Measurements from ENCODE around the gene OR11A1.

The OR11A1 gene

GRCh38 chr6:29456971-29457370 is at the start of gene OR11A1, which contains the start of gene OR2H1:
OR11A1 (minus strand) TSS chr6:29457071; CDS start chr6:29427641, 29,430 bp downstream.
OR2H1 (plus strand) TSS chr6:29457155; CDS start chr6:29461770, 4,615 bp downstream.
- no peak for DNase-seq (ENCODE audit: low read depth in 4 of 4, low spot score in 1 of 4)

GRCh38 chr6:29506446-29507067 is 49.7 kb upstream of the OR11A1 start:
- DNase-seq (ENCODE audit: low read depth in 4 of 4, low spot score in 1 of 4) = no peak

- no peak for DNase-seq (ENCODE audit: low read depth in 4 of 4, low spot score in 1 of 4)
These were observed 48.9 kb upstream of the OR11A1 start for GRCh38 chr6:29505808-29506207.

- no peak for DNase-seq (ENCODE audit: low read depth in 4 of 4, low spot score in 1 of 4)
These were observed 48.1 kb upstream of the OR11A1 start for GRCh38 chr6:29504961-29505360.

- no peak for DNase-seq (ENCODE audit: low read depth in 4 of 4, low spot score in 1 of 4)
These were observed 45.7 kb upstream of the OR11A1 start for GRCh38 chr6:29502597-29502996.

GRCh38 chr6:29502181-29502580 is 45.3 kb upstream of the OR11A1 start:
- no peak for DNase-seq (ENCODE audit: low read depth in 4 of 4, low spot score in 1 of 4)

- DNase-seq (ENCODE audit: low read depth in 4 of 4, low spot score in 1 of 4) = no peak
These were observed 44.2 kb upstream of the OR11A1 start for GRCh38 chr6:29501106-29501505.

GRCh38 chr6:29500594-29500993 is 43.7 kb upstream of the OR11A1 start:
- no peak for DNase-seq (ENCODE audit: low read depth in 4 of 4, low spot score in 1 of 4)

- no peak for DNase-seq (ENCODE audit: low read depth in 4 of 4, low spot score in 1 of 4)
These were observed 42.8 kb upstream of the OR11A1 start for GRCh38 chr6:29499704-29500103.

GRCh38 chr6:29496961-29497360 is 40.1 kb upstream of the OR11A1 start:
- DNase-seq (ENCODE audit: low read depth in 4 of 4, low spot score in 1 of 4) = no peak

- no peak for DNase-seq (ENCODE audit: low read depth in 4 of 4, low spot score in 1 of 4)
These were observed 38.7 kb upstream of the OR11A1 start for GRCh38 chr6:29495571-29495970.

GRCh38 chr6:29494131-29494530 is 37.3 kb upstream of the OR11A1 start:
- no peak for DNase-seq (ENCODE audit: low read depth in 4 of 4, low spot score in 1 of 4)

GRCh38 chr6:29493261-29493660 is 36.4 kb upstream of the OR11A1 start:
- no peak for DNase-seq (ENCODE audit: low read depth in 4 of 4, low spot score in 1 of 4)

- no peak for DNase-seq (ENCODE audit: low read depth in 4 of 4, low spot score in 1 of 4)
These were observed 34.7 kb upstream of the OR11A1 start for GRCh38 chr6:29491574-29491973.

GRCh38 chr6:29490552-29490951 is 33.7 kb upstream of the OR11A1 start:
- no peak for DNase-seq (ENCODE audit: low read depth in 4 of 4, low spot score in 1 of 4)

- no peak for DNase-seq (ENCODE audit: low read depth in 4 of 4, low spot score in 1 of 4)
These were observed 33.2 kb upstream of the OR11A1 start for GRCh38 chr6:29490055-29490454.

- no peak for DNase-seq (ENCODE audit: low read depth in 4 of 4, low spot score in 1 of 4)
These were observed 32.4 kb upstream of the OR11A1 start for GRCh38 chr6:29489286-29489685.

- no peak for DNase-seq (ENCODE audit: low read depth in 4 of 4, low spot score in 1 of 4)
These were observed 32.0 kb upstream of the OR11A1 start for GRCh38 chr6:29488874-29489273.

- no peak for DNase-seq (ENCODE audit: low read depth in 4 of 4, low spot score in 1 of 4)
These were observed 30.8 kb upstream of the OR11A1 start, which contains the start of gene MAS1L for GRCh38 chr6:29487660-29488059. MAS1L (minus strand) TSS chr6:29487956; CDS start chr6:29487902, 54 bp downstream.

GRCh38 chr6:29487131-29487530 is 30.3 kb upstream of the OR11A1 start:
- DNase-seq (ENCODE audit: low read depth in 4 of 4, low spot score in 1 of 4) = no peak

- DNase-seq (ENCODE audit: low read depth in 4 of 4, low spot score in 1 of 4) = no peak
These were observed 29.7 kb upstream of the OR11A1 start for GRCh38 chr6:29486577-29486976.

GRCh38 chr6:29483735-29484134 is 26.9 kb upstream of the OR11A1 start:
- DNase-seq (ENCODE audit: low read depth in 4 of 4, low spot score in 1 of 4) = no peak

- DNase-seq (ENCODE audit: low read depth in 4 of 4, low spot score in 1 of 4) = no peak
These were observed 26.3 kb upstream of the OR11A1 start for GRCh38 chr6:29483186-29483585.

Data from stimulated activated CD4-positive, alpha-beta T cell treated with anti-CD3 and anti-CD28 coated beads, Interleukin-1b, Interleukin-23, amount 100 ng/mL, for 24 hours (primary cell).